ENCODE data around the gene TRIM63.

Gene TRIM63

GRCh38 chr1:26037904-26038303, 29.5 kb downstream of the TRIM63 start:
- TF ChIP-seq GATA2 (IDR thresholded peaks at IDR 0.05; ENCODE audit: low read depth, low read length) (no peak), GATA3 (IDR thresholded peaks at IDR 0.05; ENCODE audit: low read depth, low read length) (no peak)

- no peak for TF ChIP-seq GATA3 (IDR thresholded peaks at IDR 0.05; ENCODE audit: low read depth, low read length)
- TF ChIP-seq GATA2 (IDR thresholded peaks at IDR 0.05; ENCODE audit: low read depth, low read length), result no peak
These were observed 30.6 kb downstream of the TRIM63 start for GRCh38 chr1:26036756-26037281.

GRCh38 chr1:26035959-26036755, 31.3 kb downstream of the TRIM63 start:
- TF ChIP-seq GATA2 (IDR thresholded peaks at IDR 0.05; ENCODE audit: low read depth, low read length) (no peak), GATA3 (IDR thresholded peaks at IDR 0.05; ENCODE audit: low read depth, low read length) (no peak)

- TF ChIP-seq GATA2 (IDR thresholded peaks at IDR 0.05; ENCODE audit: low read depth, low read length) (no peak), GATA3 (IDR thresholded peaks at IDR 0.05; ENCODE audit: low read depth, low read length) (no peak)
These were observed 32.0 kb downstream of the TRIM63 start for GRCh38 chr1:26035203-26035958.

- TF ChIP-seq GATA3 (IDR thresholded peaks at IDR 0.05; ENCODE audit: low read depth, low read length), result no peak
- no peak for TF ChIP-seq GATA2 (IDR thresholded peaks at IDR 0.05; ENCODE audit: low read depth, low read length)
These were observed 32.8 kb downstream of the TRIM63 start for GRCh38 chr1:26034504-26035202.

- TF ChIP-seq GATA3 (IDR thresholded peaks at IDR 0.05; ENCODE audit: low read depth, low read length) (no peak), GATA2 (IDR thresholded peaks at IDR 0.05; ENCODE audit: low read depth, low read length) (no peak)
These were observed 34.6 kb downstream of the TRIM63 start for GRCh38 chr1:26032656-26033357.

- TF ChIP-seq GATA2 (IDR thresholded peaks at IDR 0.05; ENCODE audit: low read depth, low read length), result no peak
- no peak for TF ChIP-seq GATA3 (IDR thresholded peaks at IDR 0.05; ENCODE audit: low read depth, low read length)
These were observed 35.7 kb downstream of the TRIM63 start for GRCh38 chr1:26031611-26032220.

GRCh38 chr1:26031196-26031595, 36.2 kb downstream of the TRIM63 start:
- TF ChIP-seq GATA2 (IDR thresholded peaks at IDR 0.05; ENCODE audit: low read depth, low read length), result no peak
- no peak for TF ChIP-seq GATA3 (IDR thresholded peaks at IDR 0.05; ENCODE audit: low read depth, low read length)

GRCh38 chr1:26029864-26030481, 37.5 kb downstream of the TRIM63 start:
- TF ChIP-seq GATA3 (IDR thresholded peaks at IDR 0.05; ENCODE audit: low read depth, low read length) (no peak), GATA2 (IDR thresholded peaks at IDR 0.05; ENCODE audit: low read depth, low read length) (no peak)

- TF ChIP-seq GATA2 (IDR thresholded peaks at IDR 0.05; ENCODE audit: low read depth, low read length) (no peak), GATA3 (IDR thresholded peaks at IDR 0.05; ENCODE audit: low read depth, low read length) (no peak)
These were observed 38.2 kb downstream of the TRIM63 start for GRCh38 chr1:26029054-26029863.

- TF ChIP-seq GATA3 (IDR thresholded peaks at IDR 0.05; ENCODE audit: low read depth, low read length) (no peak), GATA2 (IDR thresholded peaks at IDR 0.05; ENCODE audit: low read depth, low read length) (no peak)
These were observed 38.9 kb downstream of the TRIM63 start for GRCh38 chr1:26028490-26028980.
